NCI-H446 (cell line): ENCODE results near the gene CEP76.
"Not testable (repeated sequence)": the region's sequence is repeated elsewhere in the genome, so short reads cannot be mapped to it uniquely, and the experiment has no call there.

Source experiments
- DNase-seq, 2 experiments: peaks; one replicate each; lab custom pipeline; 2025; lab: John Stamatoyannopoulos, UW

CEP76 gene

GRCh38 chr18:12640881-12641200 is 61.7 kb downstream of the CEP76 start:
- no peak for DNase-seq

GRCh38 chr18:12639990-12640880 is 62.3 kb downstream of the CEP76 start:
- no peak for DNase-seq

GRCh38 chr18:12638644-12639124 is 63.8 kb downstream of the CEP76 start:
- no peak for DNase-seq

- DNase-seq: no peak
These were observed 64.5 kb downstream of the CEP76 start for GRCh38 chr18:12637901-12638643.

GRCh38 chr18:12637393-12637792 is 65.1 kb downstream of the CEP76 start:
- no peak for DNase-seq

- no peak for DNase-seq
These were observed 70.6 kb downstream of the CEP76 start for GRCh38 chr18:12631831-12632477.

GRCh38 chr18:12630136-12630535 is 72.4 kb downstream of the CEP76 start:
- DNase-seq: no peak

- DNase-seq: no peak
These were observed 73.5 kb downstream of the CEP76 start for GRCh38 chr18:12628706-12629702.

- not testable (repeated sequence) for DNase-seq
These were observed 75.3 kb downstream of the CEP76 start for GRCh38 chr18:12627199-12627598.

GRCh38 chr18:12625241-12625640 is 77.3 kb downstream of the CEP76 start:
- no peak for DNase-seq
